HG03280 (cell line): ENCODE measurements around the gene WFDC11.
"Not testable (repeated sequence)": the region's sequence is repeated elsewhere in the genome, so short reads cannot be mapped to it uniquely, and the experiment has no call there.

Experiments used
- ATAC-seq: cut with Tn5 transposase; IDR thresholded peaks from one replicate; pipeline ENCODE4 v1.9.1; 2021; ENCODE audit warnings: mild to moderate bottlenecking, moderate library complexity; ENCODE audit not compliant: unreplicated experiment

WFDC11 gene

DNA sequence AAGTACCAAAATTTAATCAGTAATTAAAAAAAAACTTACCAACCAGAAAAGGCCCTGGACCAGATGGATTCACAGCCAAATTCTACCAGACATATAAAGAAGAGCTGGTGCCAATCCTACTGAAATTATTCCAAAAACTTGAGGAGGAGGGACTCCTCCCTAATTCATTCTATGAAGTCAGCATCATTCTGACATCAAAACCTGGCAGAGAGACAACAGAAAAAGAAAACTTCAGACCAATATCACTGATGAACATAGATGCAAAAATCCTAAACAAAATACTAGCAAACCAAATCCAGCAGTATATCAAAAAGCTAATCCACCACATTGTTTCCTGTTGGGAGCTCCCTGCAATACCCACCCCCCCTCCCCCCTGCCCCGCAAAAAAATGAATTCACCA lies at the start of gene WFDC11:
Gene WFDC11 (minus strand): TSS at position 101 of the 400 bp plus-strand sequence. CDS start 19,639 bp downstream, outside the sequence.
- no peak for ATAC-seq

DNA sequence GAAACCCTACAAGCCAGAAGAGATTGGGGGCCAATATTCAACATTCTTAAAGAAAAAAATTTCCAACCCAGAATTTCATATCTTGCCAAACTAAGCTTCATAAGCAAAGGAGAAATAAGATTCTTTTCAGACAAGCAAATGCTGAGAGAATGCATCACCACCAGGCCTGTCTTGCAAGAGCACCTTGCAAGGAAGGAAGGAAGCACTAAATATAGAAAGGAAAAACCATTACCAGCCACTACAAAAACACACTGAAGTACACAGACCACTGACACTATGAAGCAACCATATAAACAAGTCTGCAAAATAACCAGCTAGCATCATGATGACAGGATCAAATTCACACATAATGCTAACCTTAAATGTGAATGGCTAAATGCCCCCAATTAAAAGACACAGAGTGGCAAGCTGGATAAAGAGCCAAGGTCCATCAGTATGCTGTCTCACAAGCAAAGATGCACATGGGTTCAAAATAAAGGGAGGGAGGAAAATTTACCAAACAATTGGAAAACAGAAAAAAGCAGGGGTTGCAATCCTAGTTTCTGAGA lies 46.2 kb upstream of the WFDC11 start:
- ATAC-seq = not testable (repeated sequence)

DNA sequence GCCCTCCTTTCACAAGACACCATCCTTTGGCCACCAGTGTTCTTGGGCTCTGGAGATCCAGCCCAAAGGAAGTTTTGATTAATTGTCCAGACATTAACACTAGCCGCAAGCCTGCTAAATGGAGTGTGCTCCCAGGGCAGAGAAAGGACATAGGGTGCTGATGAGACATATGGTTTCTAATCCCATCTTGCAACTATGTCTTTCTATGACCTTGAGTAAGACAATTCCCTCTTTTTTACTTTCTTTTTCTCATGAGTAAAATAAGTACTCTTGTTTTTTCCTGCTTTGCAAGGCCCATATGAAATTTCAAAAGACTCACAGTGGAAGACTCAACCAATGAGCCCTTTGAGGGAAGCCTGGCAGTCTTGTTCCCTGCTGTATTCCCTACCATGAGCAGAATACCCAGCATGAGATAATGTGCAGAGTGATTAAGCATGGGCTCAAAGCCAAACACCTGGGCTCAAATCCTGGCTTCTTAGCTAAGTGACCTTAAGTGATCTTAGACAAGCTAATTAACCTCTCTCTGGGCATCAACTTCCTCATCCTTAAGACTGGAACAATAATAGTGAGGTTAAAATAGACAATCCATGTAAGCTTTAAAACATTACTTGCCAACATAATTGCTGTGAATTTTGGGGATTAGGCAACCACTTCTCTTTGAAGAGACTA lies 35.1 kb upstream of the WFDC11 start, which contains the start of gene WFDC10B:
Gene WFDC10B (minus strand): TSS at position 51 of the 669 bp plus-strand sequence. CDS start 19,027 bp downstream, outside the sequence.
- ATAC-seq = no peak

DNA sequence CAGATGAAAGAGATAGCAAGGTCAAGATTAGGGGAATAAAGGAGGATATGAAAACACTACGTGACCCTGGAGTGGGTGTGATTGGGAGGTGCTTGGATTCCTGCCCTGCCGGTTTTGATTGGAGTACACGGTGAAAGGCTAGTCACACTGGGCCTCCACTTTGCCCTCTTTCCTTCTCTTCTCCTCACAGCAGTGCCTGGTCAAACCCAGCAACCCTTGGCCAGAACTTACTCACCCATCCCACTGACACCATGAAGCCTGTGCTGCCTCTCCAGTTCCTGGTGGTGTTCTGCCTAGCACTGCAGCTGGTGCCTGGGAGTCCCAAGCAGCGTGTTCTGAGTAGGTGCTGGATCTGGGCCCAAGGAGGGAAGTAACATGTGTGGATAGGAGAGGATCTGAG lies 31.8 kb upstream of the WFDC11 start, which contains the start of gene WFDC13:
Gene WFDC13 (plus strand): TSS at position 166 of the 400 bp plus-strand sequence. CDS start 86 bp downstream, at position 252.
- no peak for ATAC-seq

DNA sequence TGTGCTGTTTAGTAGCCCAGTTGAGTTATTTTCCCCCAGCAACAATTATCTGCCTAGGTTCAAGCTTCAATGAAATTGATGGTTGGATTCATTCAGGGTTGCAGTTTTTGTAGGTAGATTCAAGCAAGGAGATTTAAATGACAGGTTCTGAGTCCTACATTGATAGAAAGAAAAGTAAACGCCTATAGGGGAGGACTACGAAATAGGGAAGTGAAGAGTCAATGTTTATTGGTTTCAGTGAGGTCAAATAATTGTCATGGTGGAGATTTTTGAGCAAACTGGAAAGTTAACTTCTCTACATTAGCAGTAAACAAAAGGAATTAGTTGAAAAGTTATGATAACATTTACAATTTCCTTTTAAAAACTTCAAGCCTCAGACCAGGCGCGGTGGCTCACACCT lies 31.1 kb upstream of the WFDC11 start:
- ATAC-seq = no peak

DNA sequence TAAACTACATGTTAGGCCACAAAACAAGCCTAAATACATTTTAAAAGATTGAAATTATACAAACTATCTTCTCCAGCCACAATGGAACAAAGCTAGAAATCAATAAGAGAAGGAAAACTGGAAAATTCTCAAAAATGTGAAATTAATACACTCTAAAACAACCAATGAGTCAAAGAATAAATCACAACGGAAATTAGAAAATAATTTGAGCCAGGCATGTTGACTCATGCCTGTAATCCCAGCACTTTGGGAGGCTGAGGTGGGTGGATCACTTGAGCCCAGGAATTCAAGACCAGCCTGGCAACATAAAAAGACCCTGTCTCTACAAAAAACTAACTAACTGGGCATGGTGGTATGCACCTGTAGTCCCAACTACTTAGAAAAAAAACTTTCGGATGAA lies 25.5 kb upstream of the WFDC11 start:
- ATAC-seq = no peak

DNA sequence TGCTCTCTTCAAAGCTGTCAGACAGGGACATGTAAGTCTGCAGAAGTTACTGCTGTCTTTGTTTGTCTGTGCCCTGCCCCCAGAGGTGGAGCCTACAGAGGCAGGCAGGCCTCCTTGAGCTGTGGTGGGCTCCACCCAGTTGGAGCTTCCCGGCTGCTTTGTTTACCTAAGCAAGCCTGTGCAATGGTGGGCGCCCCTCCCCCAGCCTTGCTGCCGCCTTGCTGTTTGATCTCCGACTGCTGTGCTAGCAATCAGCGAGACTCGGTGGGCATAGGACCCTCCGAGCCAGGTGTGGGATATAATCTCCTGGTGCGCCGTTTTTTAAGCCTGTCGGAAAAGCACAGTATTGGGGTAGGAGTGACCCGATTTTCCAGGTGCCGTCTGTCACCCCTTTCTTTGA lies 23.3 kb upstream of the WFDC11 start:
- not testable (repeated sequence) for ATAC-seq

DNA sequence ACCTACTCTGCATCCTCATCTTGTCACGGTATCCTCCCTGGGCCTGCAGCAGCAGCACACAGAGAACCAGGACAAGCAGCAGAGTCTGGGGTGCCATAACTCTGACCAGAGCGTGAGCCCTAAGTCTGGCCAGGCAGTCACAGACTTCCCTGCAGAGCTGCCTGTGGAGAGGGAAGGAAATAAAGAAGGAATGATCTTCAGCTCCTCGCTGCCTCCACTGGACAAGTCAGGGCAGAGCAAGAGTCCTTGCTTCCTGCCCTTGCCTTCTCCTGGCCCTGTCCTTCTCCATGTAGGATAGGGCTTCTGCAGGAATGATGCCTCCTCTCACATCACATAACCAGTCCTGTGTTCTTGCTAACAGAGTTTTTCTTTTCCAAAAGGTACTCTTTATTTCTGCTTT lies 15.9 kb upstream of the WFDC11 start:
- no peak for ATAC-seq

DNA sequence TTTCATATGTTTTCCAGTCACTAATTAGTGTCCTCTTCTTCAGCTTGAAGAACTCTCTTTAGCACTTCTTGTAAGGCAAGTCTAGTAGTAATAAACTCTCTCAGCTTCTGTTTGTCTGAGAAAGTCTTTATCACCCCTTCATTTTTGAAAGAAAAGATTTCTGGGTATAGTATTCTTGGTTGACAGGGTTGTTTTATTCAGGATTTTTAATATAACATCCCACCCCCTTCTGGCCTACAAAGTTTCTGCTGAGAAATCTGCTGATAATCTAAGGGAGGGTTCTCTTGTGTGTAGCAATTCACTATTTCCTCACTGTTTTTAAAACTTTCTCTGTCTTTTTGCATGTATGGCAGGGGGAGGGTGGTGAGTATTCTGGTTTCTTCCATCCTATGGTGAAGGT lies 9.6 kb upstream of the WFDC11 start:
- ATAC-seq = no peak

DNA sequence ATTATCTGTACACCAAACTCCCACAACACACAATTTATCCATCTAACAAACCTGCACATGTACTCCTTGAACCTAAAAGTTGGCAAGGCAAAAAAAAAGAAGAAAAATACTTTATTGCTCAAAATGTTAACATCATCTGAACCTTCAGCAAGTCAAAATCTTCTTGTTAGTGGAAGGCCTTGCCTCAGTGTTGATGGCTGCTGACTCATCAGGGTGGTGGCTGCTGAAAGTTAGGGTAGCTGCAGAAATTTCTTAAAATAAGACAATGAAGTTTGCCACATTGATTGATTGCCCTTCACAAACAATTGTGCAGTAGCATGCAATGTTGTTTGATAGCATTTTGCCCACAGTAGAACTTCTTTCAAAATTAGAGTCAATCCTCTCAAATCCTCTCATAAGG lies 2.7 kb upstream of the WFDC11 start:
- no peak for ATAC-seq

DNA sequence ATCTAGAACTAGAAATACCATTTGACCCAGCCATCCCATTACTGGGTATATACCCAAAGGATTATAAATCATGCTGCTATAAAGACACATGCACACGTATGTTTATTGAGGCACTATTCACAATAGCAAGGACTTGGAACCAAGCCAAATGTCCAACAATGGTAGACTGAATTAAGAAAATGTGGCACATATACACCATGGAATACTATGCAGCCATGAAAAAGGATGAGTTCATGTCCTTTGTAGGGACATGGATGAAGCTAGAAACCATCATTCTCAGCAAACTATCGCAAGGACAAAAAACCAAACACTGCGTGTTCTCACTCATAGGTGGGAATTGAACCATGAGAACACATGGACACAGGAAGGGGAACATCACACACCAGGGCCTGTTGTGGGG lies 13.0 kb downstream of the WFDC11 start:
- not testable (repeated sequence) for ATAC-seq

DNA sequence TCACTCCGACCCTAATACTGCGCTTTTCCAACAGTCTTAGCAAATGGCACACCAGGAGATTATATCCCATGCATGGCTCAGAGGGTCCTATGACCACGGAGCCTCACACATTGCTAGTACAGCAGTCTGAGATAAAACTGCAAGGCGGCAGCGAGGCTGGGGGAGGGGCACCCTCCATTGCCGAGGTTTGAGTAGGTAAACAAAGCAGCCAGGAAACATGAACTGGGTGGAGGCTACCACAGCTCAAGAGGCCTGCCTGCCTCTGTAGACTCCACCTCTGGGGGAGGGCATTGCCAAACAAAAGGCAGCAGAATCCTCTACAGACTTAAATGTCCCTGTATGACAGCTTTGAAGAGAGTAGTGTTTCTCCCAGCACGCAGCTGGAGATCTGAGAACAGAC lies 18.3 kb downstream of the WFDC11 start:
- not testable (repeated sequence) for ATAC-seq

DNA sequence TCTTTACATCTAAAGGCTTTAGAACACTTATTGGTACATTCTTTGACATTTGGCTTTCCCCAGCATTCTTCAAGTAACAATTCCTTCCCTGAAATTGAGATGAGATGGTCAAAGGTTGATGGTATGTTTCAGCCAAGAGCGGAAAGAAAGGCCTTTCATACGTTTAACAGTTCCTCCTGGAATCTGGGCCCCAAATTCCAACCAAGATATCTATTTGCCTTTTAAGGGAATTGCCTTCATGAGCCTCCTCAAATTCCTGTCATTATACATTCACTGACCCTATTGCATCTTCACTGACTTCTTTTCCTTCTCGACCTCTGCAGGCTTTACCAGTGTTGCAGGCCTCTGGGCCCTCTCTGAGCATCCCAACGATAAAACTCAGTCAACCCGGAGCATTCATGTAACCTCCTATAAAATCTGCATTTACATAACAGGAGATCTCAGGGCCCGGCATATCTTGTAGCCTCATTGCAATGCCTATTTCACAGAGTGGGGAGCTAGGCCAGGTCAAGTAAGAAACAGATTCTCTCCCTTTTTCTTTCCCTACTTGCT lies 20.7 kb downstream of the WFDC11 start:
- ATAC-seq = no peak

DNA sequence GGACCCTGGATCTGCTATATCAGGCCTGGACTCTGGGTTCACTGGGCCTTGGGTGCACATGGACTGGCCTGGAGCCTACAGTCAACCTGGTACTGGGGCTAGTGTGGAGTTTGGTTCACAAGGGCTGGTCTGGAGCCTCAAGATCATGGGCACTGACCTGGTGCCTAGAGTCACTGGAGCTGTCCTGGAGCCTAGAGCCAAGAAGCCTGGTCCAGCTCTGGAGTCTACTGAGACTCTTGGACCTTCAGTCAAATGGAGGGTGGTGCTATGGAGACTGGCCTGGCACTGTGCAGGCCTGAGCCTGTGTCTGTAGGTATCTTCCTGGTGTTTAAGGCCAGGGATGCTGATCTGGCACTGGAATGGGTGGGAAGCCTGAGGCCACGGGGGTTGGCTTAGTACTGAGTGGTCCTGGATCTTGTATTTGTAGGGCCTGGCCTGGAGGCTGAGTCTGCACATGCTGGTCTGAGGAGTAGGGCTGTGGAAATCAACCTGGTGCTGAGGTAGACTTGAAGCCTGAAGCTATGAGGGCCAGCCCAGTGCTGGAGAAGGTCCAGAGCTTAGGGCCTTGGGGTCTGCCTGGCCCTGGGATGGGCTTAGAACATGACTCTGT lies 22.5 kb downstream of the WFDC11 start:
- no peak for ATAC-seq

DNA sequence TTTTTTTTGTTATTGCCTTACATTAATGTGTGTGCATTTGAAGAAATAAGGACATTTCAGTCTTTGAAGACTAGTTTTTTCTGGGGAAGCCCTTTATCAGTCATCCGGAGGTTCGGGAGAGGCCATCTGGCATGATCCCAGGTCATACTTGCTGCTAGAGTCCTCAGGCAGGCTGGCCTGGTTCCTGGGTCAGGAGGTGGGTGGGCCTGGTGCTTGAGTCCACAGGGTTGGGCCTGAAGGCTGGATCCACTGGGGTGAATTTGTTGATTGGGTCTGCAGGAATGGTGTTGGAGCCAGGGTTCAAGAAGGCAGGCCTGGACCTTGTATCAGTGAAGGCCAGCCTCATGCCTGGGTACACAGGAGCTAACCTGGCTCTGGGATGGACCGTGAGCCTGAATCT lies 23.2 kb downstream of the WFDC11 start:
- no peak for ATAC-seq

DNA sequence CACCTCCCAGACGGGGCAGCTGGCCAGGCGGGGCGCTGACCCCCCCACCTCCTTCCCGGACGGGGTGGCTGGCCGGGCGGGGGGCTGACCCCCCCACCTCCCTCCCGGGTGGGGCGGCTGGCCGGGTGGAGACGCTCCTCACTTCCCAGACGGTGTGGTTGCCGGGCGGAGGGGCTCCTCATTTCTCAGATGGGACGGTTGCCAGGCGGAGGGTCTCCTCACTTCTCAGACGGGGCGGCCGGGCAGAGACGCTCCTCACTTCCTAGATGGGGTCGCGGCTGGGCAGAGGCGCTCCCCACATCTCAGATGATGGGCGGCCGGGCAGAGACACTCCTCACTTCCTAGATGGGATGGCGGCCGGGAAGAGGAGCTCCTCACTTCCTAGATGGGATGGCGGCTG lies 24.2 kb downstream of the WFDC11 start:
- not testable (repeated sequence) for ATAC-seq

DNA sequence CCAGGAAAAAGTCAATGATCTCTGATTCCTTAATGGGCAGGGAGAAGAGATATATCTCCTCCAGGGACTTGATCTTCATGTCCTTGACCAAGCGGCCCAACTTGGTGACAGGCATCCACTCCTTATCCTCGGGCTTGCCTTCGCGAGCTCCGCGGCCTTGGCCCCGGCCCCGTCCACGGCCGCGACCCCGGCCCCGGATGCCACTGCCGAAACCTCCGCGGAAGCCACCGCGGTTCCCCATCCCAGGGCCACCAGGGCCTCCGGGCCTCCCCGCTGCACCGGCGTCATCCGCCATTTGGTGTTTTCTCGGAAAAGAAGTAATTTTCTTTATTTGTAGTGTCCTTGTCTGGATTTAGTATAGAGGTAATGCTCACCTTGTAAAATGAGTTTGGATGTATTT lies 29.0 kb downstream of the WFDC11 start:
- ATAC-seq = not testable (repeated sequence)

DNA sequence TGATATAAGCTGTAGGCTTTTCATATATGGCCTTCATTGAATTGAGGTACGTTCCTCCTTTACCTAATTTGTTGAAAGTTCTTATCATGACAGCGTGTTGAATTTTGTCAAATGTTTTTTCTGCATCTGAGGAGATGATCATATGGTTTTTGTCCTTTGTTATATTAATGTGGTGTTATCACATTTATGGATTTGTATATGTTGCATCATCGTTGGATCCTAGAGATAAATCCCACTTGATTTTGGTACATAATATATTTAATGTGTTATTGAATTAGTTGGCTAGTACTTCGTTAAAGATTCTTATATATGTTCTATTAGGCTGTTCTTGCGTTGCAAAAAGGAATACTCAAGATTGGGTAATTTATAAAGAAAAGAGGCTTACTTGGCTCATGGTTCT lies 30.4 kb downstream of the WFDC11 start:
- no peak for ATAC-seq

DNA sequence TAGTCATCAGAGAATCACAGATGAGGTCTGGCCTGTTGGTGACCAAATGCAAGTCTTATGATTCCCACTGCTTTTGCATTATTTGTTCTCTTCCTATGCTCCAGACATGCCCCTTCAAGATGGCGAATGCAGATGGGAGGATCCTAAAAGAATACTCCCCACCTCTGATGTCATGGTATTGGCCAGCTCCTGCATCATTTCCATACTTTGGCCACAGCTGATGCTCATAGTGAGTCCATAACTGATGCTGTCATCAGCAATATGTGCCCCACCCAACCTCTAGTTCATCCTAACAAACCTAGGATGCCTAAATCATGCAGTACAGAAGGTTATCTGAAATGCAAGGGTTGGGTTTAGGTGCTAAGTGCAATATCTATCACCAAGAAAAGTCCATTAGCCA lies 33.5 kb downstream of the WFDC11 start:
- no peak for ATAC-seq

DNA sequence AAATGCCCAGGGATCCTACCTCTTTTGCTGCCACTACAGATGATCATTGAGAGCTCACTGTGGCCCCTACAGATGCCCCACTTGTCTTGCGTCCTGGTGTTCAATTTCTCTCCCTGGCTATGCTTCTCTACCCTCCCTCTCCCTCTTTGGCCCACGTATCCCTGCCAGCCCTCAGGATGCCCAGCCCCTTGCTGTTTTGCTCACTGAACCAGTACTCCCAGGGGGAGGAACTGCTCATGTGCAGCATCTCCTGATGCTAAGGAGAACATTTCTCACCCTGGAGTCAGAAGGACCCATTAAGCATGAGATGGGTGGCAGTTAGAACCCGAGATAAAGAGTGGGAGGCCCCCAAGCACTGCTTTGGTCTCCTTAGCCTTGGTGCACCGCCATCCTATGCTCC lies 38.9 kb downstream of the WFDC11 start, which contains the start of gene WFDC9:
Gene WFDC9 (minus strand): TSS at position 101 of the 400 bp plus-strand sequence. CDS start 21,103 bp downstream, outside the sequence.
- no peak for ATAC-seq

DNA sequence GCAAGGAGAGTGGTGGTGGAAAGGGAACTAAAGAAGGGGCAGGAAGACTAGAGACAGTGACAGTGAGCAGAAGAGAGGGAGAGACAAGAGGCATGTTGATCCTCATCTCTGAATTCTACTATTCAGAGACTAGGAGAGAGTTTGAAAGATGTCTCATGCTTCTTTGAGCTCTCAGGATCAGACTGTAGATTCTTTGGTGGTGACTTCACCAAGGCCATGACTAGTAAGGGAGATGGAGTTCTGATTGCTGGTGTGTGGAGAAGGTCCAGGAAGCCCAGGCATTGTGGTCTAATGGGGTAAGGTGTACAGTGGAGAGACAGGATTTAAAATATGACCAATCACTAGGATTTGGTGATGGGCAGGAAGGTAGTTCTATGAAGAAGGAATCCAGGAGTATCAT lies 39.7 kb downstream of the WFDC11 start:
- ATAC-seq = no peak
